H1 (cell line): ENCODE results near the gene SUGP1. TPM values are rescaled to one million over a fixed set of nuclear protein-coding genes. Genes with fewer than 3 reads are reported as not detected.

Source experiments
- CTCF ChIA-PET: fragments of 300-600 bp; sonication (Branson Sonifier 250); formaldehyde crosslinking; loops from one replicate; lab custom pipeline; 2021; ENCODE audit not compliant: partially characterized antibody; lab: Charles Lee
- POLR2A ChIA-PET: fragments of 300-600 bp; sonication (Branson Sonifier 250); formaldehyde crosslinking; loops from one replicate; lab custom pipeline; 2021; ENCODE audit warnings: inconsistent platforms; ENCODE audit not compliant: partially characterized antibody; lab: Charles Lee
- DNase-seq, 2 experiments: peaks; one replicate each; pipeline versions ENCODE4 v3.0.0 to v3.0.0-alpha.2; 2010 to 2022; ENCODE audit warnings: low spot score in 2 of 2, low read depth in 1 of 2, mixed read lengths in 1 of 2
- FAIRE-seq: peaks from 2 replicates; lab custom pipeline; 2011; peaks lifted over from hg19 to GRCh38; lab: Jason Lieb, UNC
- H2AFZ ChIP-seq: 2 replicates; pipeline ENCODE4 v1.8.1; 2012; ENCODE audit warnings: low read length, inconsistent platforms
- H2AK5ac ChIP-seq: 2 replicates; pipeline ENCODE4 v1.6.1; 2013; ENCODE audit warnings: low read depth, low read length
- H2BK120ac ChIP-seq: replicated peaks from 2 replicates; pipeline ENCODE3; 2013; ENCODE audit warnings: low read depth, low read length, inconsistent platforms
- H2BK12ac ChIP-seq: 2 replicates; pipeline ENCODE4 v1.6.1; 2013; ENCODE audit warnings: low read depth, low read length
- H2BK15ac ChIP-seq: 2 replicates; pipeline ENCODE4 v1.6.1; 2013; ENCODE audit warnings: low read length
- H2BK20ac ChIP-seq: 2 replicates; pipeline ENCODE4 v1.6.1; 2013; ENCODE audit warnings: low read length
- H2BK5ac ChIP-seq: 2 replicates; pipeline ENCODE4 v1.6.1; 2013; ENCODE audit warnings: low read depth, low read length
- H3K14ac ChIP-seq: 2 replicates; pipeline ENCODE4 v1.6.1; 2013; ENCODE audit warnings: inconsistent platforms; ENCODE audit not compliant: insufficient read length
- H3K18ac ChIP-seq: 2 replicates; pipeline ENCODE4 v1.6.1; 2013; ENCODE audit warnings: low read length; ENCODE audit errors: extremely low read depth
- H3K23ac ChIP-seq: 2 replicates; pipeline ENCODE4 v1.6.1; 2013; ENCODE audit warnings: inconsistent platforms; ENCODE audit not compliant: insufficient read length
- H3K23me2 ChIP-seq: 2 replicates; pipeline ENCODE4 v1.6.1; 2013; ENCODE audit warnings: low read depth, low read length
- H3K27ac ChIP-seq: 2 replicates; pipeline ENCODE4 v1.6.1; 2011; ENCODE audit warnings: low read depth, low read length, inconsistent platforms
- H3K27me3 ChIP-seq, 4 experiments: replicated peaks in 1 of 4; 1 replicate in 1 of 4; 2 replicates in 3 of 4; pipeline versions ENCODE4 v1.6.1 to v1.8.1; 2011 to 2013; ENCODE audit warnings: low read length in 3 of 4, mild to moderate bottlenecking in 3 of 4, inconsistent platforms in 2 of 4, mixed read lengths in 2 of 4, moderate library complexity in 1 of 4; ENCODE audit not compliant: control insufficient read depth in 3 of 4, insufficient read depth in 3 of 4; ENCODE audit errors: extremely low read depth in 1 of 4
- H3K36me3 ChIP-seq, 4 experiments: 2 replicates each; pipeline versions ENCODE4 v1.6.1 to v1.8.1; 2011 to 2013; ENCODE audit warnings: mild to moderate bottlenecking in 4 of 4, low read length in 3 of 4, moderate library complexity in 2 of 4, control low read depth in 1 of 4, inconsistent platforms in 1 of 4; ENCODE audit not compliant: insufficient read depth in 4 of 4, control insufficient read depth in 2 of 4
- H3K4ac ChIP-seq: replicated peaks from 2 replicates; pipeline ENCODE3; 2013; ENCODE audit warnings: low read length, low read depth, mixed read lengths, inconsistent platforms; ENCODE audit not compliant: insufficient read length
- H3K4me1 ChIP-seq, 4 experiments: replicated peaks in 1 of 4; 1 replicate in 1 of 4; 2 replicates in 3 of 4; pipeline versions ENCODE4 v1.6.1 to v1.8.1; 2011 to 2013; ENCODE audit warnings: low read length in 3 of 4, inconsistent platforms in 2 of 4, mixed read lengths in 1 of 4; ENCODE audit not compliant: insufficient read depth in 4 of 4, control insufficient read depth in 3 of 4
- H3K4me2 ChIP-seq, 2 experiments: 2 replicates each; pipeline versions ENCODE4 v1.6.1 to v1.8.1; 2011 to 2013; ENCODE audit warnings: low read depth in 2 of 2, low read length in 2 of 2, control low read depth in 1 of 2, inconsistent platforms in 1 of 2, mild to moderate bottlenecking in 1 of 2; ENCODE audit not compliant: insufficient read depth in 1 of 2
- H3K4me3 ChIP-seq, 4 experiments: fragments of 200-600, 300-600 bp in 1 of 4; sonication (generic), shearing (Covaris generic), sonication (Bioruptor Twin) in 1 of 4; 2 replicates each; pipeline versions ENCODE4 v1.5.1 to v1.8.1; 2011 to 2016; ENCODE audit warnings: low read length in 4 of 4, low read depth in 3 of 4, control low read depth in 2 of 4, inconsistent platforms in 2 of 4, mild to moderate bottlenecking in 2 of 4, mixed read lengths in 1 of 4, moderate library complexity in 1 of 4; ENCODE audit not compliant: insufficient read depth in 2 of 4; ENCODE audit errors: extremely low read depth in 1 of 4
- H3K56ac ChIP-seq: replicated peaks from 2 replicates; pipeline ENCODE3; 2013; ENCODE audit warnings: low read depth, mild to moderate bottlenecking, mixed read lengths, low read length, inconsistent platforms; ENCODE audit not compliant: insufficient read length
- H3K79me1 ChIP-seq: 2 replicates; pipeline ENCODE4 v1.6.1; 2013; ENCODE audit warnings: low read depth, low read length, control low read depth
- H3K79me2 ChIP-seq, 2 experiments: 2 replicates each; pipeline versions ENCODE4 v1.6.1 to v1.8.1; 2012 to 2013; ENCODE audit warnings: low read length in 2 of 2, mild to moderate bottlenecking in 2 of 2, inconsistent platforms in 1 of 2; ENCODE audit not compliant: insufficient read depth in 2 of 2, control insufficient read depth in 1 of 2
- H3K9ac ChIP-seq, 4 experiments: replicated peaks in 1 of 4; 1 replicate in 1 of 4; 2 replicates in 3 of 4; pipeline versions ENCODE4 v1.6.1 to v1.8.1; 2011 to 2013; ENCODE audit warnings: low read depth in 3 of 4, low read length in 3 of 4, control low read depth in 2 of 4, mild to moderate bottlenecking in 2 of 4, moderate library complexity in 2 of 4, inconsistent platforms in 1 of 4; ENCODE audit errors: extremely low read depth in 1 of 4
- H3K9me3 ChIP-seq, 2 experiments: 2 replicates each; pipeline versions ENCODE4 v1.6.1 to v1.8.1; 2012 to 2013; ENCODE audit warnings: mild to moderate bottlenecking in 2 of 2, moderate library complexity in 2 of 2, control low read depth in 1 of 2, inconsistent platforms in 1 of 2, low read depth in 1 of 2, low read length in 1 of 2, mixed read lengths in 1 of 2; ENCODE audit not compliant: insufficient read depth in 2 of 2
- H4K20me1 ChIP-seq, 2 experiments: replicated peaks in 1 of 2; 2 replicates each; pipeline versions ENCODE3 to v1.8.1; 2011 to 2013; ENCODE audit warnings: inconsistent platforms in 2 of 2, low read length in 2 of 2, mild to moderate bottlenecking in 1 of 2; ENCODE audit not compliant: insufficient read depth in 2 of 2, control insufficient read depth in 1 of 2
- H4K5ac ChIP-seq: 2 replicates; pipeline ENCODE4 v1.6.1; 2013; ENCODE audit warnings: low read length, low read depth, mixed read lengths, inconsistent platforms; ENCODE audit not compliant: insufficient read length
- H4K8ac ChIP-seq: 2 replicates; pipeline ENCODE4 v1.8.0; 2013; ENCODE audit warnings: mild to moderate bottlenecking, moderate library complexity, low read length, inconsistent platforms; ENCODE audit not compliant: insufficient read depth; ENCODE audit errors: extremely low read depth
- H4K91ac ChIP-seq: replicated peaks from 2 replicates; pipeline ENCODE3; 2013; ENCODE audit warnings: low read length, mixed read lengths, inconsistent platforms; ENCODE audit not compliant: insufficient read length
- ASH2L ChIP-seq: fragments of 200-600, 300-600 bp; sonication (generic); IDR thresholded peaks from one replicate; pipeline ENCODE4 v1.7.1; 2017; ENCODE audit warnings: low read length
- CTBP2 ChIP-seq: IDR thresholded peaks from 2 replicates; pipeline ENCODE4 v1.7.0; 2011; ENCODE audit warnings: borderline replicate concordance, mild to moderate bottlenecking, moderate library complexity, mixed read lengths, low read length; ENCODE audit not compliant: insufficient read depth, insufficient read length
- EP300 ChIP-seq, 2 experiments: IDR thresholded peaks; 1 replicate in 1 of 2; 2 replicates in 1 of 2; pipeline ENCODE4 v1.6.1; 2011 to 2012; ENCODE audit warnings: low read depth in 2 of 2, low read length in 2 of 2, mild to moderate bottlenecking in 2 of 2, borderline replicate concordance in 1 of 2, inconsistent platforms in 1 of 2, moderate library complexity in 1 of 2
- WGBS, 2 experiments: shearing (Covaris generic) in 1 of 2; methylation state at CpG; one replicate each; pipeline versions ENCODE4 v1.1.6 to v1.1.7; 2013 to 2015; ENCODE audit warnings: low lambda C conversion rate in 2 of 2, mixed read lengths in 2 of 2, inconsistent platforms in 1 of 2, low coverage in 1 of 2, missing lambda C conversion rate in 1 of 2; ENCODE audit not compliant: insufficient replicate concordance in 2 of 2, insufficient coverage in 1 of 2, insufficient read length in 1 of 2; ENCODE audit errors: extremely low coverage in 1 of 2, missing lambda C conversion rate in 1 of 2; 5-methylcytosine and 5-hydroxymethylcytosine counted together
- polyA plus RNA-seq, 7 experiments: library from polyadenylated mRNA; depleted of rRNA in 3 of 7; stranded (reverse) in 5 of 7; unstranded in 2 of 7; fragments of >200 nt in 5 of 7; fragments of 200-250 nt in 2 of 7; gene quantifications; 1 replicate in 5 of 7; 2 replicates in 1 of 7; 4 replicates in 1 of 7; pipeline versions ENCODE4 v1.2.1 to v1.2.3, GENCODE V29; 2011 to 2013; ENCODE audit warnings: missing spikeins in 2 of 7, mixed read lengths in 2 of 7
- total RNA-seq: library from RNA; stranded (reverse); fragmentation: NEBNext Ultra II Directional; extraction: Animal tissue kit (Norgen Biotek cat#: 25700); gene quantifications from 2 replicates; pipeline ENCODE4 v1.2.1, GENCODE V29; 2021

The SUGP1 gene
- total and polyA plus RNA-seq, 2 of the 8 experiments (the other 6 are each of a cell fraction or from before 2014, with no cell fraction given) = 38.5 to 65.2 TPM

- POLR2A ChIA-PET = interaction anchor here (1.1 kb wide), 1 partner anchor 13 kb away, joined by 3 read pairs; no protein-coding TSS in a partner anchor
- Histone ChIP-seq H3K4me1 (peaks cover 0 to 7% (median 5%) of the 10 kb centered on the region in 4 experiments; a peak in 5 of 7 replicates), H2BK120ac (no peak overlapping the region), H3K79me2 (no peaks in the 10 kb centered on the region), H2BK20ac (no peak overlapping the region), H2BK15ac (no peak overlapping the region), H3K36me3 (no peaks in the 10 kb centered on the region), H3K9ac (no peak overlapping the region), H2AK5ac (no peak overlapping the region), H3K4me3 (no peak overlapping the region), H2BK5ac (no peak overlapping the region), H2AFZ (no peak overlapping the region), H2BK12ac (no peak overlapping the region), H4K5ac (no peak overlapping the region), H3K4ac (no peak overlapping the region), H3K9me3 (no peaks in the 10 kb centered on the region), H3K23ac (no peak overlapping the region), H3K18ac (no peak overlapping the region), H4K20me1 (peaks cover 0 to 2% of the 10 kb centered on the region in 2 experiments), H3K27me3 (peaks cover 3 to 19% (median 10%) of the 10 kb centered on the region in 4 experiments), H3K56ac (no peak overlapping the region), H3K23me2 (peaks cover 6% of the 10 kb centered on the region; the same call in 1 of the 2 replicates), H3K79me1 (no peaks in the 10 kb centered on the region), H4K91ac (no peak overlapping the region), H4K8ac (no peak overlapping the region), H3K14ac (no peak overlapping the region), H3K27ac (no peak overlapping the region), H3K4me2 (no peak overlapping the region)
- 90% methylated on average over 2 of the region's 3 CpGs; no CpG with 5 or more reads in 1 of the 2 experiments for WGBS, 2 experiments
- TF ChIP-seq ASH2L (no peak), CTBP2 (no peak), EP300 (IDR thresholded peaks at IDR 0.05; ENCODE audit: borderline replicate concordance in 1 of 2, low read depth in 2 of 2, low read length in 2 of 2) (no peak)
- CTCF ChIA-PET = interaction anchor here (1.5 kb wide), 1 partner anchor 38 kb away, joined by 3 read pairs; no protein-coding TSS in a partner anchor
- no peak for FAIRE-seq
- DNase-seq = no peak
Measured at GRCh38 chr19:19267305-19267704, 53.0 kb downstream of the SUGP1 start.
